ENCODE measurements around the gene IZUMO4.

- TF ChIP-seq EZH2 (IDR thresholded peaks at IDR 0.05; ENCODE audit: borderline replicate concordance, low read depth, low read length, poor library complexity, severe bottlenecking) (no peak), CTCF (conservative IDR thresholded peaks at IDR 0.05; ENCODE audit: low read depth, low read length) (0 out of 2 replicates have a peak, but pooled peaks have one; percentile 22)
Measured at GRCh38 chr19:2110822-2111221, 14.1 kb downstream of the IZUMO4 start.
